G401.6 (cell line): ENCODE results near the gene ST8SIA5.

ENCODE experiments used
- FAIRE-seq: peaks from 2 replicates; lab custom pipeline; 2012; peaks lifted over from hg19 to GRCh38; lab: Jason Lieb, UNC

ST8SIA5 gene

DNA sequence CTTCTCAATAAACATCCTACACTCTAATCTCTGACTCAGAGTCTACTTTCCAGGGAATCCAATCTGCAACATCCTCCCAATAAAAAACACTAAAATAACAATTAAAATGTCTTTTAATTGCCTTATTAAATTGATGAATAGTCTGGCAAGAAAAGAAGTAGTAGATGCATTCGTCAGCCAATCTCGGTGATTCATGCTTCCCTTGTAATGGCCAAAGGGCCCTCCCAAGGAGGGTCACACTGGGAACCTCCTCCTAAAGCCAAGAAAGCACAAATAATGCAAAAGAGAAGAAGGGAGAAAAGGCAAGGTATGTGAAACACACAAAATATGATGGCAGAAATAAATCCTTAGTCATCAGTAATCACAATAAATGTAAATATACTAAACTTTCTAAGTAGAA is 16.8 kb downstream of the ST8SIA5 start:
- no peak for FAIRE-seq

DNA sequence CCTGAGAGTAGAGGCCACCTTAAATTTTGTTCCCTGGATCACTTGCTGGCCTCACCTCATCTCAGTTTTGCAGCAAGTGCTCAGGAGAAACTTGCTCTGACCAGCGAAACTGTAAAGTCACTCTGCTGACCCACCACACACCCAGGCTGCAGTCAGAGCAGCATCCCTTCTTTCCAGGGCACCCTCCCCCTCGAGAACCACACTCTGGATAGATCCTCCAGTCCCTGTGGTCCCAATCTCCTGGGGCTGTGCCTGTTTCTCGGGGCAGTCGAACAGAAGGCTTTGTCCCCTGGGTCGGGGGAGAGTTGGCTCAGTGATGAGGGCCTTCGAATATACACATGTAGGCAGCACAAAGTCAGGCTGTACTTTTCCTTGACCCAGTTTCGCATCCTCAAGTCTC is 18.4 kb downstream of the ST8SIA5 start:
- no peak for FAIRE-seq

GRCh38 chr18:46736736-46737135 is 20.1 kb downstream of the ST8SIA5 start:
- no peak for FAIRE-seq

DNA sequence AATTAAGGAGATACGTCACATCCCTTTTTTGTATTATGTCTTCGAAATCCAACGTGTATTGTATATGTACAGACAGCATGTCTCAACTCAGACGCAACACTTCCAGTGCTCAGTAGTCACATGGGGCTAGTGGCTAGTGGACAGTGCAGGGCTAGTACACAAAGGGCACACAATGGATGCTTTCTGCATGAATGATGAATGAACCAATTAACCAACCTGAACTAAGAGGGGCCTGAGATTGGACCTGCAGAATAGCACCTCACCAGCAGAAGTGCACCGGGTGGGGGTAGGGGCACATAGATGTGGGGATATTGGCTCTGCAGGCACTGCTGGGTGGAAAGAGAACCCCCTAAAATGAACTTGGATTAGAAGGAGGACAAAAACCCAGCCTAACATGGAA is 20.7 kb downstream of the ST8SIA5 start:
- FAIRE-seq, result no peak

- FAIRE-seq, result no peak
Measured at GRCh38 chr18:46734981-46735380, 21.9 kb downstream of the ST8SIA5 start.

DNA sequence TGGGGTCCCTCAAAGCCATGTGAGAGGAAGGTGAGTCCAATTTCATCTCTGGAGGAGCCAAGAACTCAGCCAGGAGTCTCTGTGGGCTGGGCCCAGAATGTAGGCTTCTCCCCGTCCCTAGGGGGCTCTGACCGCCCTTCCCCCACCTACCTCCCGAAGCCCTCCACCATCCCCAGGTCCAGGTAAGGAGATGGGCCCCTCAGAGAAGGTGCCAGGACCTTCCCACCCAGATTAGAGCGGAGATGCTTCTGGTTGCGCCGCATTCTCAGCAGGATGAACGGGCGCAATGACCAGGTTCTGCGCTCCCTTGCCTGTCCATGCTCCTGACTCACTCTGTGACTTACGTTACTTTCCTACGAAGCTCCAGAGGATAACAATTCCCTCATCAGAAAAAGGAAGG is 23.0 kb downstream of the ST8SIA5 start:
- FAIRE-seq, result no peak

DNA sequence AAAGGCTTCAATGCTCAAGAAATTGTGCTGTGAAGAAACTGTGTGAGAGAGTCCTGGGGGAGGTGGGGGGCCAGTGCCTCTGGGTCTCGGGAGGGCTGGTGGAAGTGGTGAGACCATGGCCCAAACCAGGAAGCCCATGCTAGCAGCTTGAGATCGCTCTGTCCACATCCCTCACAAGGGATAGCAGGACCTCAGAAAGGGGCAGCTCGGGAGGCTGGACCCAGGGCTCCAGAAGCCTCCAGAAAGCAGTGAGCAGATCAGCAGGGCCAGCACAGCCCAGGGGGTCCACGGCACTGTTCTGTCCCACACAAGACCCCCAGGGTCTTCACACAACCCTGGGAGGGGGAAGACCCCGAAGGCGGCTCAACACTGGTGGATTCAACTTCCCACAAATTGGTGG is 24.1 kb downstream of the ST8SIA5 start:
- FAIRE-seq, result no peak

DNA sequence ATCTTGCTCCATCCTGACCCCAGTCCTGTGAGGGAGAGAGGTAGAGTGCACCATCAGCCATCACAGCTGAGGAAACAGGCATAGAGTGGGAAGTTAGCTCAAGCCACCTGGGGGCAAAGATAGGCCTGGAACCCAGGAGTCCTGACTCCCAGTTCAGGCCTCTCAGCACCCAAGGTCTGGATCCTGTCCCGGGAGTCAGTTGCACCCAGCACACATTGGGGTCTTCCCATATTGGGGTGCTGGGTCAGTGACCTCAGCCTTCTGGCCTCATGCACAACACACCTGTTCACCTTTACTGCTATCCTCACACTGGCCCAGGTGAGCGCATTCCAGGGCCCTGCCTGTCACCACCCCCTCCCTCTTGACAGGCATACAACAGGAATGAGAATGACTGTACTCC is 24.7 kb downstream of the ST8SIA5 start:
- no peak for FAIRE-seq

DNA sequence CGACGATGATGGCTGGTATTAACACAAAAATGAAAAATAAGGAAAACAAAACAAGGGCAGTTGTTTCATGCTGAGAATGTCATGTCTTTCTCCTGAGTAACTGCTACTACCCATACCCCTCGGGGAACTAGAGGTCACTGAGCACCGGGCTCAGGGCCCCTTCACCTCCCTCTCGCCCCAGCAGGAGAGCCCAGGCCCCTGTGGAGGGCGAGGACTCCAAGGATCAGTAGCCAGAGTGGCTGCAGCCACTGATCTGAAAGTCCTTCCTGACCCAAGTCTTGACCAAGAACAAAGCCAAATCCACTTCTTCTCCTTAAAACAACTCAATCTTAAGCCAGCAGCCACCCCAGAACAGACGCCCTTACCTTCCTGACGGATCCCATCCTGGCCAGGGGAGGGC is 25.5 kb downstream of the ST8SIA5 start:
- no peak for FAIRE-seq

DNA sequence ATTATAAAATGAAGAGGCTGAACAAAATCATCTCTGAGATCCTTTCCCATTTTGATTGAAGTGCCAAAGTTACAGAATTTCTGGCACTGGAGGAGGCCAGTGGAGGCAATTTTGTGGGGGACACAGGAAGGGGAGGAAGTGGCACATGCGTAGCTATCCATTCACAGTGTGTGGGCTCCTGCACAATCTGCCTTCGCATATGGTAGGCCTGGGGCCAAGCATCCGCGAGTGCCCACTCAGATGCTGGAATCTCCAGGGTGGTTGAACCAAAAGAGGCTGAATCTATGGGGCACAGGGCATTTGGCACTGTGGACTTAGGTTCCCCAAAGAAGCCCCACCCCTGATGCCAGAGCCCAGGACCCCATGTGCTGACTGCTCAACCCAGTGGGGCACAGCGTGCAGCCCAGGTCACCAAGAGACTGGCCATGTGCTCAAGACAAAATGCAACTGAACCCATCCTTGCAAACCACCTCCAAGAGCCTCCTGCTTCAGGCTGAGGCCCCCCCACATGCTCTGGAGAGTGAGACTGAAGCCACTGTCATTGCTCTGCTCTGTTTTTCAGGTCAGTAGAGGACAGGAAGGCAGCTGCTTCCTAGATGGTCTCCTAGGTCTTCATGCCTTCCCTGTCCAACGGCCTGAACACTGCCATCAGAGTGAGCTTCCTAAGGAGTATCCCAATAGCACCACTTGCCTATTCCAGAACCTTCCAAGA is 28.5 kb downstream of the ST8SIA5 start:
- no peak for FAIRE-seq

DNA sequence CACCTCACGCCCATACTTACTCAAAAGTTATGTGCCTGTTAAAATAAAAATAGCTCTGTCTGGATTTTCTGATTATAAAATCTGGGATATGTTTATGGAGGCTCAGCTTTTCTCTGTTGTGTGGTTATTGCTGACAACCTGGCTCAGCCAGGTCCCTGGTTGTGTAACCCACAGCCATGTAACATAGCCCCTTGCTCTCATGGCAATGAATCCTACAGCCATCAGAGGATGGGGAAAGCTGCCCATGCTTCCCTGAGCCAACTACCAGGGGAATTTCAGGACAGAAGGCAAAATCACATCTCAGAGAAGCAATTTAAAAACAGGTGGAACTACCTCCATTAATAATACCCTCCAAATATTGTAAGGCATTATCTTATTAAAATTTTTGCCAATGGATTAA is 29.7 kb downstream of the ST8SIA5 start:
- no peak for FAIRE-seq

DNA sequence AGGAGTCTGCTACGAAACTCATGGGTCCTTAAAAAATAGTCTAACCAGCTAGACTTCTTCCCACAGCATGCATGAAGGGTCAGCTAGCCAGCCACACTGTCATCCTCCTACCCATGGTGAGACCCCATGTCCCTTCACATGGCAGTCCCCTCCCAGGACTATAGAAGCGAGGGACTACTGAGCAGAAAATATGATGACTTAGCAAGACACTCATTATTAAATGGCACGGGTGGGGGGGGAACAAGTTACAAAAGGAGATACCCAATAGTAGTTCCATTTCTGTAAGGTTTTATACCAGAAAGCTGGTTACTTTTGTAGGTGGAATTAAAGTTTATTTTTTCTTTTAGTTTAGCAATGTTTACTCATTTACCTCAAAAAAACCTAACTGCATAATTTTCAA is 31.5 kb downstream of the ST8SIA5 start:
- FAIRE-seq, result no peak

GRCh38 chr18:46723856-46724415 is 32.9 kb downstream of the ST8SIA5 start:
- no peak for FAIRE-seq

DNA sequence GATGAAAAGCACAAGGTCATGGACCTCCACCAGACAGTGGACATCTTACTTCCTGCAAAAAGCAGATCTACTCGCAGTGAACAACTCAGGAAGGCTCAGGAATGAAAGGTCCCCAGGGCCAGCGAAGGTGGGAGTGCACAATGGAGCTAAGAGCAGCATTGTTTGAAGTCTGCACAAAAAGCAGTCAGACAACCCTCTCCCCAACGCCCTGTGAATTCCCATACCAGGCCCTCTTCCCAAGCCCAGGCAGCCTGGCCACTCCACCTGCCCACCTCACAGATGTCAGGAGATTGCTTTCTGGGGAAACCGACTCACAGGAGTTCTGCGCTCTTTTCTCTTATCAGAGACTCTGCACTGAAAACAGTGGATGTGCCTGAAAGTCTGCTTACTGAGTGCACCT is 34.8 kb downstream of the ST8SIA5 start:
- FAIRE-seq, result no peak

- no peak for FAIRE-seq
Measured at GRCh38 chr18:46721331-46721730, 35.5 kb downstream of the ST8SIA5 start.

- FAIRE-seq, result no peak
Measured at GRCh38 chr18:46720521-46720920, 36.3 kb downstream of the ST8SIA5 start.

- no peak for FAIRE-seq
Measured at GRCh38 chr18:46720092-46720491, 36.8 kb downstream of the ST8SIA5 start.

DNA sequence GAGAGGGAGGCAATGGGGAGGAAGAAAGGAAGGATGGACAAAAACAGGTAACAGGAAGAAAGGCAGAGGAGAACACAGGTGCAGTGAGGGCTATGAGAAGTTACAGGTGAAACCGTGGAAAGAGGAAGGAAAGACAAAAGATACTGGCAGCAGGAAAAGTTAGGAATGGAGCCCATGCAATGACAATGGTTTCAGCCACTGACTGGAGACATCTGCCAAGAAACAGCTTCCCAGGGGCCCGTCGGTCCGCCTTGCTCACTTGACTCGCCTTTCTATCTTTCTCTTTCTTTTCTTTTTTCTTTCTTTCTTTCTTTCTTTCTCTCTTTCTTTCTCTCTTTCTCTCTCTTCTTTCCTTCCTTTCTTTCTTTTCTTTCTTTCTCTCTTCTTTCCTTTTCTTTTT is 37.5 kb downstream of the ST8SIA5 start:
- FAIRE-seq, result no peak

- no peak for FAIRE-seq
Measured at GRCh38 chr18:46718501-46719341, 38.1 kb downstream of the ST8SIA5 start.

DNA sequence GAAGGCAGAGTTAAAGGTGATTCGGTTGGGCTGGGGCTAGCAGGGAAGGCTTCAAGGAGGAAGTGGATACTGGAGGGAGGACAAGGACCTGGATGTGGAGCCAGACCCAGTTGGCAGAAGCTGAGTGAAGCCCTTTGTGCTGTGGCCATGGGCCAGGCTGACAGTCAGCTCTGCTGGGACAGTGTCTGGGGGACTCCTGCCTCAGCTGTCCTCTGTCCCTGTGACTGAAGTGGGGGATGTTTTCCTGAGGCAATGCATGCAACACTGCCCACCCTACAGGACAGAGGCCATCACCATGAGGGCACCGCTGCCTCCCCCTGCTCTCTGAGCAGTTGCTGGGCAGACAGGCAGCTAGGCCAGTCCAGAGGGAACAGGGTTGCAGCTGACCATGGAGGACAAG is 40.0 kb downstream of the ST8SIA5 start:
- no peak for FAIRE-seq

- no peak for FAIRE-seq
Measured at GRCh38 chr18:46716336-46716735, 40.5 kb downstream of the ST8SIA5 start.

DNA sequence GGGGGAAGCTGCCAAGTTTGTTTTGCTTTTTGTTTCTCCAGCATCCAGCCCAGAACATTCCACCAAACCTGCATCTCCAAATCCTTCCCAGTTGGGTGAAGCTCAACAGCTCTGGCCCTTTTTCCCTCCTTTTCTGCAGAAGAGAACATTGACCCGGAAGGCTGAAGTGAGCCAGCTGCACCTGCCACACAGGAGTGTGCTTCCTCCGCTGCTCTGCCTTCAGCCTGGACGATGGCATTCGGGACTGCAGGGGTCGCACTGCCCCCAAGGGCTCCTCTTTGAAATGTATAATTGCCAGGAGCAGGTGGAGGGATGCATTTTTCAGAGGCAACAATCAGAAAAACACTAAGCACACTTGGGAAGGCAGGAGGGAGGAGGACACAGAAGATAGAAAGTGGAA is 41.8 kb downstream of the ST8SIA5 start:
- no peak for FAIRE-seq

- no peak for FAIRE-seq
Measured at GRCh38 chr18:46712406-46712805, 44.4 kb downstream of the ST8SIA5 start.

- no peak for FAIRE-seq
Measured at GRCh38 chr18:46711444-46711863, 45.4 kb downstream of the ST8SIA5 start.
